ENCODE data around the gene HNRNPH3. TPM values are rescaled to one million over a fixed set of nuclear protein-coding genes. Genes with fewer than 3 reads are reported as not detected.
A peak's percentile ranks its signal among the peaks of the same experiment; 100 is the strongest.

The HNRNPH3 gene
- polyA plus RNA-seq, 1 donor from 2014 or later: 74.2 TPM

GRCh38 chr10:68333058-68333395, 1.2 kb downstream of the HNRNPH3 start:
- Histone ChIP-seq H3K4me3 (ENCODE audit: low read length) (peak overlapping the region; percentile 87), H3K27me3 (ENCODE audit: insufficient read depth, low read depth, low read length) (no peaks in the 10 kb centered on the region), H4K20me1 (ENCODE audit: insufficient read depth) (peaks cover 42% of the 10 kb centered on the region), H3K27ac (ENCODE audit: low read length) (peak overlapping the region; percentile 99), H3K9ac (ENCODE audit: low read length) (peak overlapping the region; percentile 99), H3K36me3 (ENCODE audit: insufficient read depth, low read length) (no peaks in the 10 kb centered on the region), H3K9me3 (ENCODE audit: low read length) (no peaks in the 10 kb centered on the region), H3K79me2 (replicated peaks; ENCODE audit: insufficient read depth, low read length) (peaks cover 61% of the 10 kb centered on the region), H3K9me2 (ENCODE audit: insufficient read depth, low read length) (no peaks in the 10 kb centered on the region), H3F3A (ENCODE audit: insufficient read depth, low read length, poor library complexity, severe bottlenecking) (peaks cover 3% of the 10 kb centered on the region), H2AFZ (ENCODE audit: low read depth, low read length) (peak overlapping the region; percentile 63), H3K4me2 (ENCODE audit: low read length) (peak overlapping the region; percentile 80)
- no peak for TF ChIP-seq POLR2AphosphoS5 (IDR thresholded peaks at IDR 0.05)
- TF ChIP-seq CTCF (IDR thresholded peaks at IDR 0.05; ENCODE audit: poor library complexity, severe bottlenecking): peak; percentile 21

DNA sequence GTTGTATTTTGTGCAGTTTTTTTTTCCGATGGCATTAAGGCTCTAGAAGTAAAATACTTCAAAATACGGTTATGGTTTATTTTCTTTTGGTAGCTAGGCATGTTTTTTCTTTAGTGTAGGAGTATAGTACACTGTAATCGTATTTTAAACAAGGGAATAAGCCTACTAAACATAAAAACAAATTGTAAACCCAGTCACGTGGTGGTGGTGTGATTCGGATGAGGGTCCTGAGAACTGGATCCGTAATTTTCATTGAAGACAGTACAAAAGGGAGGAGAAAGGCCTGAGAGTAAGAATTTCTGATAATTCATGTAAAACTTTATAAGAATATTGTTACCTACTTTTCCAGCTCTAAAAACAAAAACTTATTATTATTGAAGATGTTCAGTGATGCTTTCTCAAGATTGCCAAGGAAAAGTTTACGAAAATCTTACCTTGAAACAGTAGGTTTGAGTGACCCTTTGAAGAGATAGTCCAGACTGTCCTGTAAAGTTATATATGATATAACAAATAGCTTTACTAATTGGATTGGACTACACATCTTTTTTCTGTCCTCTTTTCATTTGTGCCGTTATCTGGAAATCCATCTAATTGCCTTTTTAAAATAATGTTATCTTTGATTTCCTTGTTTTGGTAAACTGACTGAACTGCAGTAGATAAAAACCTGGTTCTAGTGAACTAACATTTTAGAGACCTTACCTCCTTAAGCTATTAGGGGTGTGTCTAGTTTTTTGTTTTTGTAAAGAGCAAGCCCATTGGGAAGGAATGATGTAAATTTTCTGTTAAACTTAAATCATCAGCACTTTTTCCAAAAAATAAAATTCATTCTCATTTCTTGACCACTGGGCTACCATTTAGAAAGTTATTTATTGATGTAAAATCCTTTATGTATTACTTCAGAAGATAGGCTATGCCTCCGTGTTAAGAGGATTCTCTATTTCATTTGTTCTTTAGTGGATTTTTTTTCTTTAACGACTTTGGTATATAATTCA, 1.9 kb downstream of the HNRNPH3 start:
- Histone ChIP-seq H3K79me2 (replicated peaks; ENCODE audit: insufficient read depth, low read length) (peaks cover 68% of the 10 kb centered on the region), H3K27ac (ENCODE audit: low read length) (peak overlapping the region; percentile 99), H4K20me1 (ENCODE audit: insufficient read depth) (peaks cover 49% of the 10 kb centered on the region)

More for the DNA sequence above, 1.9 kb downstream of the HNRNPH3 start:
- Histone ChIP-seq H2AFZ (ENCODE audit: low read depth, low read length) (no peak overlapping the region), H3K9ac (ENCODE audit: low read length) (peak overlapping the region; percentile 99), H3K36me3 (ENCODE audit: insufficient read depth, low read length) (no peaks in the 10 kb centered on the region), H3K27me3 (ENCODE audit: insufficient read depth, low read depth, low read length) (no peaks in the 10 kb centered on the region), H3K4me3 (ENCODE audit: low read length) (peak overlapping the region; percentile 87), H3K9me2 (ENCODE audit: insufficient read depth, low read length) (no peaks in the 10 kb centered on the region), H3K9me3 (ENCODE audit: low read length) (no peaks in the 10 kb centered on the region), H3K4me2 (ENCODE audit: low read length) (peak overlapping the region; percentile 80), H3F3A (ENCODE audit: insufficient read depth, low read length, poor library complexity, severe bottlenecking) (peaks cover 5% of the 10 kb centered on the region)
- TF ChIP-seq MXI1 (conservative IDR thresholded peaks at IDR 0.05; ENCODE audit: poor library complexity, severe bottlenecking): no peak
- no peak for TF ChIP-seq EZH2 (IDR thresholded peaks at IDR 0.05; ENCODE audit: borderline replicate concordance, insufficient read depth, low read length, poor library complexity, severe bottlenecking)
- no peak for TF ChIP-seq EP300 (conservative IDR thresholded peaks at IDR 0.05; ENCODE audit: poor library complexity, severe bottlenecking)
- TF ChIP-seq, protein P1, sequence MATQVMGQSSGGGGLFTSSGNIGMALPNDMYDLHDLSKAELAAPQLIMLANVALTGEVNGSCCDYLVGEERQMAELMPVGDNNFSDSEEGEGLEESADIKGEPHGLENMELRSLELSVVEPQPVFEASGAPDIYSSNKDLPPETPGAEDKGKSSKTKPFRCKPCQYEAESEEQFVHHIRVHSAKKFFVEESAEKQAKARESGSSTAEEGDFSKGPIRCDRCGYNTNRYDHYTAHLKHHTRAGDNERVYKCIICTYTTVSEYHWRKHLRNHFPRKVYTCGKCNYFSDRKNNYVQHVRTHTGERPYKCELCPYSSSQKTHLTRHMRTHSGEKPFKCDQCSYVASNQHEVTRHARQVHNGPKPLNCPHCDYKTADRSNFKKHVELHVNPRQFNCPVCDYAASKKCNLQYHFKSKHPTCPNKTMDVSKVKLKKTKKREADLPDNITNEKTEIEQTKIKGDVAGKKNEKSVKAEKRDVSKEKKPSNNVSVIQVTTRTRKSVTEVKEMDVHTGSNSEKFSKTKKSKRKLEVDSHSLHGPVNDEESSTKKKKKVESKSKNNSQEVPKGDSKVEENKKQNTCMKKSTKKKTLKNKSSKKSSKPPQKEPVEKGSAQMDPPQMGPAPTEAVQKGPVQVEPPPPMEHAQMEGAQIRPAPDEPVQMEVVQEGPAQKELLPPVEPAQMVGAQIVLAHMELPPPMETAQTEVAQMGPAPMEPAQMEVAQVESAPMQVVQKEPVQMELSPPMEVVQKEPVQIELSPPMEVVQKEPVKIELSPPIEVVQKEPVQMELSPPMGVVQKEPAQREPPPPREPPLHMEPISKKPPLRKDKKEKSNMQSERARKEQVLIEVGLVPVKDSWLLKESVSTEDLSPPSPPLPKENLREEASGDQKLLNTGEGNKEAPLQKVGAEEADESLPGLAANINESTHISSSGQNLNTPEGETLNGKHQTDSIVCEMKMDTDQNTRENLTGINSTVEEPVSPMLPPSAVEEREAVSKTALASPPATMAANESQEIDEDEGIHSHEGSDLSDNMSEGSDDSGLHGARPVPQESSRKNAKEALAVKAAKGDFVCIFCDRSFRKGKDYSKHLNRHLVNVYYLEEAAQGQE (IDR thresholded peaks at IDR 0.05; ENCODE audit: borderline replicate concordance): no peak
- no peak for TF ChIP-seq POLR2AphosphoS5 (IDR thresholded peaks at IDR 0.05)
- TF ChIP-seq RAD21 (conservative IDR thresholded peaks at IDR 0.05): no peak
- no peak for TF ChIP-seq TAF1 (IDR thresholded peaks at IDR 0.05; ENCODE audit: low read depth)
- no peak for TF ChIP-seq SMC3 (conservative IDR thresholded peaks at IDR 0.05; ENCODE audit: poor library complexity)

Data from neural cell (in vitro differentiated cells).